ENCODE measurements around the gene LRRC61. TPM values are rescaled to one million over a fixed set of nuclear protein-coding genes. Genes with fewer than 3 reads are reported as not detected.

Gene LRRC61
- total RNA-seq, 1 donor = 4.0 TPM

DNA sequence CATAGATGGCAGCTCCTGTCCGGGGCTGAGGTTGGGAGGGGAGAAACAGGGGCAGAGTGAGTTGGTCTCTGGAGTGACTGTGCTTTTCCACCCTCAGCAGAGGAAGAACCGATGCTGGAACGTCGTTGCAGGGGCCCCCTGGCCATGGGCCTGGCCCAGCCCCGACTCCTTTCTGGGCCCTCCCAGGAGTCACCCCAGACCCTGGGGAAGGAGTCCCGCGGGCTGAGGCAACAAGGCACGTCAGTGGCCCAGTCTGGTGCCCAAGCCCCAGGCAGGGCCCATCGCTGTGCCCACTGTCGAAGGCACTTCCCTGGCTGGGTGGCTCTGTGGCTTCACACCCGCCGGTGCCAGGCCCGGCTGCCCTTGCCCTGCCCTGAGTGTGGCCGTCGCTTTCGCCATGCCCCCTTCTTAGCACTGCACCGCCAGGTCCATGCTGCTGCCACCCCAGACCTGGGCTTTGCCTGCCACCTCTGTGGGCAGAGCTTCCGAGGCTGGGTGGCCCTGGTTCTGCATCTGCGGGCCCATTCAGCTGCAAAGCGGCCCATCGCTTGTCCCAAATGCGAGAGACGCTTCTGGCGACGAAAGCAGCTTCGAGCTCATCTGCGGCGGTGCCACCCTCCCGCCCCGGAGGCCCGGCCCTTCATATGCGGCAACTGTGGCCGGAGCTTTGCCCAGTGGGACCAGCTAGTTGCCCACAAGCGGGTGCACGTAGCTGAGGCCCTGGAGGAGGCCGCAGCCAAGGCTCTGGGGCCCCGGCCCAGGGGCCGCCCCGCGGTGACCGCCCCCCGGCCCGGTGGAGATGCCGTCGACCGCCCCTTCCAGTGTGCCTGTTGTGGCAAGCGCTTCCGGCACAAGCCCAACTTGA, 48.2 kb downstream of the LRRC61 start:
- no peak for DNase-seq (ENCODE audit: insufficient read length, low spot score, missing footprints)
- Histone ChIP-seq H2AFZ (ENCODE audit: low read length) (no peak overlapping the region), H3K27ac (ENCODE audit: low read depth, low read length) (peak overlapping the region; percentile 86), H3K4me2 (ENCODE audit: insufficient read depth, low read length) (peak overlapping the region; percentile 100), H3K27me3 (ENCODE audit: insufficient read depth, low read length) (no peaks in the 10 kb centered on the region), H4K20me1 (ENCODE audit: insufficient read depth, low read length) (peaks cover 27% of the 10 kb centered on the region), H3K4me1 (ENCODE audit: insufficient read depth, low read length) (peaks cover 24% of the 10 kb centered on the region), H3K9me3 (ENCODE audit: low read depth, low read length) (no peaks in the 10 kb centered on the region), H3K4me3 (ENCODE audit: insufficient read depth, low read length) (peak overlapping the region; percentile 10), H3K36me3 (ENCODE audit: insufficient read depth, low read length) (peaks cover 28% of the 10 kb centered on the region), H3K79me2 (ENCODE audit: insufficient read depth, low read length) (peaks cover 51% of the 10 kb centered on the region)
- TF ChIP-seq, protein P1, sequence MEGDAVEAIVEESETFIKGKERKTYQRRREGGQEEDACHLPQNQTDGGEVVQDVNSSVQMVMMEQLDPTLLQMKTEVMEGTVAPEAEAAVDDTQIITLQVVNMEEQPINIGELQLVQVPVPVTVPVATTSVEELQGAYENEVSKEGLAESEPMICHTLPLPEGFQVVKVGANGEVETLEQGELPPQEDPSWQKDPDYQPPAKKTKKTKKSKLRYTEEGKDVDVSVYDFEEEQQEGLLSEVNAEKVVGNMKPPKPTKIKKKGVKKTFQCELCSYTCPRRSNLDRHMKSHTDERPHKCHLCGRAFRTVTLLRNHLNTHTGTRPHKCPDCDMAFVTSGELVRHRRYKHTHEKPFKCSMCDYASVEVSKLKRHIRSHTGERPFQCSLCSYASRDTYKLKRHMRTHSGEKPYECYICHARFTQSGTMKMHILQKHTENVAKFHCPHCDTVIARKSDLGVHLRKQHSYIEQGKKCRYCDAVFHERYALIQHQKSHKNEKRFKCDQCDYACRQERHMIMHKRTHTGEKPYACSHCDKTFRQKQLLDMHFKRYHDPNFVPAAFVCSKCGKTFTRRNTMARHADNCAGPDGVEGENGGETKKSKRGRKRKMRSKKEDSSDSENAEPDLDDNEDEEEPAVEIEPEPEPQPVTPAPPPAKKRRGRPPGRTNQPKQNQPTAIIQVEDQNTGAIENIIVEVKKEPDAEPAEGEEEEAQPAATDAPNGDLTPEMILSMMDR (IDR thresholded peaks at IDR 0.05; ENCODE audit: extremely low read depth, low read depth, low read length) = no peak

DNA sequence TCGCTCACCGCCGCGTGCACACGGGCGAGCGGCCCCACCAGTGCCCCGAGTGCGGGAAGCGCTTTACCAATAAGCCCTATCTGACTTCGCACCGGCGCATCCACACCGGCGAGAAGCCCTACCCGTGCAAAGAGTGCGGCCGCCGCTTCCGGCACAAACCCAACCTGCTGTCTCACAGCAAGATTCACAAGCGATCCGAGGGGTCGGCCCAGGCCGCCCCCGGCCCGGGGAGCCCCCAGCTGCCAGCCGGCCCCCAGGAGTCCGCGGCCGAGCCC, 48.8 kb downstream of the LRRC61 start:
- Histone ChIP-seq H3K9me3 (ENCODE audit: low read depth, low read length) (no peaks in the 10 kb centered on the region), H3K4me3 (ENCODE audit: insufficient read depth, low read length) (no peak overlapping the region), H4K20me1 (ENCODE audit: insufficient read depth, low read length) (peaks cover 27% of the 10 kb centered on the region), H3K27me3 (ENCODE audit: insufficient read depth, low read length) (no peaks in the 10 kb centered on the region), H3K4me2 (ENCODE audit: insufficient read depth, low read length) (no peak overlapping the region), H2AFZ (ENCODE audit: low read length) (no peak overlapping the region), H3K36me3 (ENCODE audit: insufficient read depth, low read length) (peaks cover 28% of the 10 kb centered on the region), H3K4me1 (ENCODE audit: insufficient read depth, low read length) (peaks cover 24% of the 10 kb centered on the region), H3K79me2 (ENCODE audit: insufficient read depth, low read length) (peaks cover 51% of the 10 kb centered on the region), H3K27ac (ENCODE audit: low read depth, low read length) (no peak overlapping the region)
- peak; percentile 62 for DNase-seq (ENCODE audit: insufficient read length, low spot score, missing footprints)
- TF ChIP-seq, protein P1 (IDR thresholded peaks at IDR 0.05; ENCODE audit: extremely low read depth, low read depth, low read length) = no peak

DNA sequence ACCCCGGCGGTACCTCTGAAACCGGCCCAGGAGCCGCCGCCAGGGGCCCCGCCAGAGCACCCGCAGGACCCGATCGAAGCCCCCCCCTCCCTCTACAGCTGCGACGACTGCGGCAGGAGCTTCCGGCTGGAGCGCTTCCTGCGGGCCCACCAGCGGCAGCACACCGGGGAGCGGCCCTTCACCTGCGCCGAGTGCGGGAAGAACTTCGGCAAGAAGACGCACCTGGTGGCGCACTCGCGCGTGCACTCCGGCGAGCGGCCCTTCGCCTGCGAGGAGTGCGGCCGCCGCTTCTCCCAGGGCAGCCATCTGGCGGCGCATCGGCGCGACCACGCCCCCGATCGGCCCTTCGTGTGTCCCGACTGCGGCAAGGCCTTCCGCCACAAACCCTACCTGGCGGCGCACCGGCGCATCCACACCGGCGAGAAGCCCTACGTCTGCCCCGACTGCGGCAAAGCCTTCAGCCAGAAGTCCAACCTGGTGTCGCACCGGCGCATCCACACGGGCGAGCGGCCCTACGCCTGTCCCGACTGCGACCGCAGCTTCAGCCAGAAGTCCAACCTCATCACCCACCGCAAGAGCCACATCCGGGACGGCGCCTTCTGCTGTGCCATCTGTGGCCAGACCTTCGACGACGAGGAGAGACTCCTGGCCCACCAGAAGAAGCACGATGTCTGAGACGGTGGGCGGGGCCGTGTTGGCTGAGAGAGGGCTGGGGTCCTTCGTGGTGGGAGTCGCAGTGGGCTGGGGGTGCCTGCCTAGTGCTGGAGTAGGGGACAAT, 49.3 kb downstream of the LRRC61 start:
- Histone ChIP-seq H3K4me2 (ENCODE audit: insufficient read depth, low read length) (no peak overlapping the region), H3K4me3 (ENCODE audit: insufficient read depth, low read length) (no peak overlapping the region), H3K4me1 (ENCODE audit: insufficient read depth, low read length) (peaks cover 24% of the 10 kb centered on the region), H2AFZ (ENCODE audit: low read length) (no peak overlapping the region), H3K27ac (ENCODE audit: low read depth, low read length) (no peak overlapping the region), H3K9me3 (ENCODE audit: low read depth, low read length) (no peaks in the 10 kb centered on the region), H4K20me1 (ENCODE audit: insufficient read depth, low read length) (peaks cover 27% of the 10 kb centered on the region), H3K79me2 (ENCODE audit: insufficient read depth, low read length) (peaks cover 51% of the 10 kb centered on the region), H3K27me3 (ENCODE audit: insufficient read depth, low read length) (no peaks in the 10 kb centered on the region), H3K36me3 (ENCODE audit: insufficient read depth, low read length) (peaks cover 28% of the 10 kb centered on the region)
- peak; percentile 39 for DNase-seq (ENCODE audit: insufficient read length, low spot score, missing footprints)
- TF ChIP-seq, protein P1 (IDR thresholded peaks at IDR 0.05; ENCODE audit: extremely low read depth, low read depth, low read length) = no peak

Measured in osteoblast (primary cell).